NK-92 treated with Interleukin-12 subunit alpha and Interleukin-12 subunit beta, amount 100 ng/mL, for 24 hours (cell line): ENCODE data around the gene REC8.
"Not testable (repeated sequence)": the region's sequence is repeated elsewhere in the genome, so short reads cannot be mapped to it uniquely, and the experiment has no call there.

Experiments
- DNase-seq: peaks from one replicate; lab custom pipeline; 2025; lab: John Stamatoyannopoulos, UW

REC8 gene

GRCh38 chr14:24203249-24203886, 31.5 kb downstream of the REC8 start:
- DNase-seq = not testable (repeated sequence)

- no peak for DNase-seq
Measured at GRCh38 chr14:24204163-24205146, 32.6 kb downstream of the REC8 start.

- no peak for DNase-seq
Measured at GRCh38 chr14:24206260-24207103, 34.6 kb downstream of the REC8 start.

GRCh38 chr14:24207104-24207551, 35.2 kb downstream of the REC8 start:
- no peak for DNase-seq

GRCh38 chr14:24207625-24208024, 35.7 kb downstream of the REC8 start:
- no peak for DNase-seq

GRCh38 chr14:24211311-24211710, 39.4 kb downstream of the REC8 start:
- no peak for DNase-seq

GRCh38 chr14:24212924-24213865, 41.3 kb downstream of the REC8 start, which contains the start of gene CHMP4A:
CHMP4A (minus strand) TSS chr14:24213488; CDS start chr14:24213439, 49 bp downstream.
- peak; percentile 96 for DNase-seq

- no peak for DNase-seq
Measured at GRCh38 chr14:24213866-24214662, 42.2 kb downstream of the REC8 start.

- peak; percentile 82 for DNase-seq
Measured at GRCh38 chr14:24215495-24216344, 43.8 kb downstream of the REC8 start, which contains the start of gene MDP1. MDP1 (minus strand) TSS chr14:24216066; CDS start chr14:24215955, 111 bp downstream.

- no peak for DNase-seq
Measured at GRCh38 chr14:24216345-24216699, 44.4 kb downstream of the REC8 start.

GRCh38 chr14:24216876-24217275, 45.0 kb downstream of the REC8 start:
- not testable (repeated sequence) for DNase-seq

- DNase-seq = no peak
Measured at GRCh38 chr14:24219080-24219479, 47.2 kb downstream of the REC8 start.

- DNase-seq = no peak
Measured at GRCh38 chr14:24219521-24219920, 47.6 kb downstream of the REC8 start.

GRCh38 chr14:24222987-24223386, 51.1 kb downstream of the REC8 start:
- not testable (repeated sequence) for DNase-seq

GRCh38 chr14:24224618-24225071, 52.8 kb downstream of the REC8 start:
- no peak for DNase-seq

GRCh38 chr14:24226473-24226872, 54.6 kb downstream of the REC8 start:
- DNase-seq = no peak

- DNase-seq = no peak
Measured at GRCh38 chr14:24228902-24229301, 57.0 kb downstream of the REC8 start.
